H1 (cell line): ENCODE data around the gene LPIN2. TPM values are rescaled to one million over a fixed set of nuclear protein-coding genes. Genes with fewer than 3 reads are reported as not detected.

Source experiments
- BCL11A ChIP-seq, 2 experiments: IDR thresholded peaks; one replicate each; pipeline ENCODE4 v1.6.1; 2011; ENCODE audit warnings: low read depth in 2 of 2, low read length in 2 of 2, mild to moderate bottlenecking in 2 of 2
- E2F6 ChIP-seq: IDR thresholded peaks from 2 replicates; pipeline ENCODE4 v1.6.1; 2012; ENCODE audit warnings: inconsistent platforms
- EGR1 ChIP-seq: IDR thresholded peaks from 2 replicates; pipeline ENCODE4 v1.6.1; 2011; ENCODE audit warnings: low read depth, low read length, borderline replicate concordance
- polyA plus RNA-seq, 7 experiments: library from polyadenylated mRNA; depleted of rRNA in 3 of 7; stranded (reverse) in 5 of 7; unstranded in 2 of 7; fragments of >200 nt in 5 of 7; fragments of 200-250 nt in 2 of 7; gene quantifications; 1 replicate in 5 of 7; 2 replicates in 1 of 7; 4 replicates in 1 of 7; pipeline versions ENCODE4 v1.2.1 to v1.2.3, GENCODE V29; 2011 to 2013; ENCODE audit warnings: missing spikeins in 2 of 7, mixed read lengths in 2 of 7
- total RNA-seq: library from RNA; stranded (reverse); fragmentation: NEBNext Ultra II Directional; extraction: Animal tissue kit (Norgen Biotek cat#: 25700); gene quantifications from 2 replicates; pipeline ENCODE4 v1.2.1, GENCODE V29; 2021

Gene LPIN2
- total and polyA plus RNA-seq, 2 of the 8 experiments (the other 6 are each of a cell fraction or from before 2014, with no cell fraction given) = 7.4 to 14.2 TPM

DNA sequence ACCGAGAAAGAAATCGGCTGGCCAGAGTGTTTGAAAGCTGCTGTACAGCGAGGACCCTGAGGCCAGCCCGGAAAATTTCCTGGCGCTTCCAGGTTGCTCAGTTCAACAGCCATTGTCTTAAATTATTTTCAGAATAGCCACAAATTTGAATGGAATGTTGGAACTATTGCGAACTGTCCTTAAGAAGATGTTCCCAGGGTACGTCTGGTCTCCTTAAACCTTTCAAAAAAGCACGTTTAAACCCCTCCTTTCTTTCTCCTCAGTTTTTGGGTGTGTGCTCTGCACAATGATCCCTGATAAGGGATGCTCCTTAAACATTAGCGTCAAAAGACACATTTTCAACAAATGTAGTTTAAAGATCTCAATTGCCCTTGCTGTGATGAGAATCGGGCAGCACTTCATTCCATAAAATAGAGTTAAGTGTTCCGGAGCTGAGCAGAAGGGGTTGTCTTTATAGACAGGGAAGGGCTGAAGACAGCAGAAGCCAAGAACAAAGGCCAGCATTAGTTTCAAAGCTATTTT lies 14.5 kb upstream of the LPIN2 start (continued):
- TF ChIP-seq EGR1 (no peak), E2F6 (no peak), BCL11A (IDR thresholded peaks at IDR 0.05; ENCODE audit: low read depth in 2 of 2, low read length in 2 of 2) (no peak)
